ENCODE data around the gene SDSL. TPM values are rescaled to one million over a fixed set of nuclear protein-coding genes. Genes with fewer than 3 reads are reported as not detected.

The SDSL gene
- total and polyA plus RNA-seq, 2 of the 4 experiments (the other 2 are of a cell fraction) = 6.3 to 10.9 TPM

- WGBS, 2 experiments (ENCODE audit: extremely low coverage in 2 of 2, insufficient read length in 1 of 2) = 0% methylated on average over 3 of the region's 11 CpGs; no CpG with 5 or more reads in 1 of the 2 experiments
- in situ Hi-C loops (cut with MboI; ENCODE audit: low sequenced_read_pairs) = no loop called here
Measured at GRCh38 chr12:113413488-113413939, 8.7 kb upstream of the SDSL start.

More at GRCh38 chr12:113413488-113413939, 8.7 kb upstream of the SDSL start:
- CTCF ChIA-PET = interaction anchor here (0.5 to 1.3 kb wide), 2 partner anchors 12 to 216 kb away, joined by 3 to 5 read pairs; no protein-coding TSS in a partner anchor
- DNase-seq (peak; percentile 9), ATAC-seq (ENCODE audit: low read depth) (no peak; the same call in 1 of the 2 replicates)
- H4K8ac ChIP-seq (ENCODE audit: low read depth in 2 of 2, low read length in 2 of 2) = no peak overlapping the region
- H2BK5ac ChIP-seq (ENCODE audit: low read depth, low read length, poor library complexity, severe bottlenecking) = no peak overlapping the region
- no peak overlapping the region for H4K91ac ChIP-seq (ENCODE audit: insufficient read depth, low read depth, low read length)
- no peak overlapping the region for H3K27ac ChIP-seq (ENCODE audit: insufficient read depth, low read length)
- peaks cover 3% of the 10 kb centered on the region; the same call in 1 of the 2 replicates for H3K27me3 ChIP-seq (ENCODE audit: control insufficient read depth, insufficient read depth, low read length)
- TF ChIP-seq CEBPB (IDR thresholded peaks at IDR 0.05; ENCODE audit: low read depth, low read length) (peak; percentile 4; the same call in 1 of the 2 replicates), RAD21 (IDR thresholded peaks at IDR 0.05; ENCODE audit: low read length) (no peak), MXI1 (IDR thresholded peaks at IDR 0.05; ENCODE audit: borderline replicate concordance, low read depth, low read length) (no peak)
- H2BK15ac ChIP-seq (ENCODE audit: low read depth, low read length) = no peak overlapping the region
- no peaks in the 10 kb centered on the region for H4K20me1 ChIP-seq (ENCODE audit: insufficient read depth, low read length)
- H3K9ac ChIP-seq (ENCODE audit: low read depth, low read length) = no peak overlapping the region
- peak overlapping the region; percentile 56 for H2AFZ ChIP-seq (replicated peaks; ENCODE audit: low read length, poor library complexity)
- dilution Hi-C loops (cut with HindIII; ENCODE audit: low sequenced_read_pairs, unreplicated experiment) = no loop called here
- no TSS peak for BruUV-seq (replicated peaks)
- H4K5ac ChIP-seq (ENCODE audit: low read depth, low read length) = no peak overlapping the region
- no peak overlapping the region for H2AK9ac ChIP-seq (replicated peaks; ENCODE audit: low read depth, low read length, poor library complexity)
- H2BK120ac ChIP-seq (ENCODE audit: low read depth, low read length) = no peak overlapping the region
- H3K9me3 ChIP-seq (ENCODE audit: control insufficient read depth, insufficient read depth, low read length) = no peaks in the 10 kb centered on the region
- no peak overlapping the region for H2AK5ac ChIP-seq (ENCODE audit: low read depth, low read length)
- POLR2A ChIA-PET (ENCODE audit: unreplicated experiment) = no interaction called here
- no peak overlapping the region for H3K4me2 ChIP-seq (ENCODE audit: low read depth, low read length)
- no peaks in the 10 kb centered on the region for H3K9me1 ChIP-seq (ENCODE audit: insufficient read depth, low read length)
- H3K4me1 ChIP-seq (ENCODE audit: control insufficient read depth, insufficient read depth, low read length) = no peaks in the 10 kb centered on the region
- H3K36me3 ChIP-seq (ENCODE audit: control insufficient read depth, insufficient read depth, low read length) = no peaks in the 10 kb centered on the region
- intact Hi-C loops (cut with micrococcal nuclease) = no loop called here
- no peak overlapping the region for H3K4ac ChIP-seq (ENCODE audit: low read depth, low read length)
- H3K56ac ChIP-seq (ENCODE audit: extremely low read depth, insufficient read depth, low read length) = no peak overlapping the region
- no peak overlapping the region for H3K14ac ChIP-seq (replicated peaks; ENCODE audit: low read depth, low read length)
- H3K23ac ChIP-seq (ENCODE audit: low read depth, low read length) = no peak overlapping the region
- H3K4me3 ChIP-seq (ENCODE audit: insufficient read depth, low read depth, low read length) = no peak overlapping the region
- no peak overlapping the region for H3K18ac ChIP-seq (ENCODE audit: low read depth, low read length)
- no peaks in the 10 kb centered on the region for H3K79me1 ChIP-seq (ENCODE audit: low read depth in 1 of 2, low read length in 2 of 2)
- no peak overlapping the region for H2BK20ac ChIP-seq (ENCODE audit: low read depth, low read length)
